HG03045 (cell line): Measurements from ENCODE around the gene ASRGL1.

ENCODE experiments used
- ATAC-seq: cut with Tn5 transposase; IDR thresholded peaks from one replicate; pipeline ENCODE4 v1.9.1; 2021; ENCODE audit warnings: mild to moderate bottlenecking, moderate library complexity; ENCODE audit not compliant: unreplicated experiment

The ASRGL1 gene

GRCh38 chr11:62439785-62440602 lies 102.7 kb downstream of the ASRGL1 start:
- no peak for ATAC-seq
